Activated CD4-positive, alpha-beta T cell treated with anti-CD3 and anti-CD28 coated beads, Interleukin-2, amount 10 ng/mL, durations not matched to agents 24 days and 14 days (primary cell): ENCODE results near the gene CAMK2D. TPM values are rescaled to one million over a fixed set of nuclear protein-coding genes. Genes with fewer than 3 reads are reported as not detected.

Source experiments
- DNase-seq: peaks from one replicate; pipeline ENCODE4 v3.0.0; 2022
- H3K27ac Mint-ChIP-seq: one replicate; pipeline ENCODE4 v1.8.0; 2022; ENCODE audit warnings: mild to moderate bottlenecking, mixed read lengths
- H3K27me3 Mint-ChIP-seq: one replicate; pipeline ENCODE4 v1.8.0; 2022; ENCODE audit warnings: mixed read lengths
- H3K36me3 Mint-ChIP-seq: one replicate; pipeline ENCODE4 v1.8.0; 2022; ENCODE audit warnings: low read depth, mild to moderate bottlenecking, mixed read lengths
- H3K4me1 Mint-ChIP-seq: one replicate; pipeline ENCODE4 v1.8.0; 2021; ENCODE audit warnings: mixed read lengths
- H3K4me3 Mint-ChIP-seq: one replicate; pipeline ENCODE4 v1.8.0; 2022; ENCODE audit warnings: mild to moderate bottlenecking, moderate library complexity, mixed read lengths
- H3K9me3 Mint-ChIP-seq: one replicate; pipeline ENCODE4 v1.8.0; 2021; ENCODE audit warnings: mixed read lengths
- intact Hi-C: fragments of 100-400 bp; cut with micrococcal nuclease; formaldehyde crosslinking; loops from one replicate; pipeline ENCODE4 v1.15.1; 2023
- total RNA-seq: library from RNA; stranded (reverse); gene quantifications from 2 replicates; pipeline ENCODE4 v1.2.3, GENCODE V29; 2022

CAMK2D gene
- total RNA-seq, 1 donor from 2014 or later: 69.3 TPM

GRCh38 chr4:113607147-113607720 is 154.3 kb downstream of the CAMK2D start:
- peaks cover 15% of the 10 kb centered on the region for H3K9me3 Mint-ChIP-seq
- no peak for DNase-seq
- no peaks in the 10 kb centered on the region for H3K27me3 Mint-ChIP-seq
- H3K4me1 Mint-ChIP-seq: peaks cover 18% of the 10 kb centered on the region
- intact Hi-C loops: no loop called here
- peaks cover 60% of the 10 kb centered on the region for H3K36me3 Mint-ChIP-seq
- H3K4me3 Mint-ChIP-seq: no peak overlapping the region
- peak overlapping the region; percentile 35 for H3K27ac Mint-ChIP-seq

- intact Hi-C loops: no loop called here
- no peak overlapping the region for H3K27ac Mint-ChIP-seq
- no peak for DNase-seq
- H3K27me3 Mint-ChIP-seq: no peaks in the 10 kb centered on the region
- peaks cover 21% of the 10 kb centered on the region for H3K4me1 Mint-ChIP-seq
- peaks cover 15% of the 10 kb centered on the region for H3K9me3 Mint-ChIP-seq
- H3K36me3 Mint-ChIP-seq: peaks cover 55% of the 10 kb centered on the region
- no peak overlapping the region for H3K4me3 Mint-ChIP-seq
Measured at GRCh38 chr4:113604955-113605354, 156.6 kb downstream of the CAMK2D start.

GRCh38 chr4:113603911-113604310 is 157.6 kb downstream of the CAMK2D start:
- no peak for DNase-seq
- Mint-ChIP-seq H3K27me3 (no peaks in the 10 kb centered on the region), H3K4me1 (peaks cover 25% of the 10 kb centered on the region), H3K4me3 (no peak overlapping the region), H3K36me3 (peaks cover 51% of the 10 kb centered on the region), H3K27ac (no peak overlapping the region), H3K9me3 (peaks cover 15% of the 10 kb centered on the region)
- intact Hi-C loops: no loop called here

GRCh38 chr4:113602646-113603228 is 158.8 kb downstream of the CAMK2D start:
- Mint-ChIP-seq H3K9me3 (peaks cover 11% of the 10 kb centered on the region), H3K4me3 (no peak overlapping the region), H3K4me1 (peaks cover 21% of the 10 kb centered on the region), H3K27ac (no peak overlapping the region), H3K36me3 (peaks cover 52% of the 10 kb centered on the region), H3K27me3 (no peaks in the 10 kb centered on the region)
- DNase-seq: no peak
- intact Hi-C loops: no loop called here

- intact Hi-C loops: no loop called here
- Mint-ChIP-seq H3K27ac (no peak overlapping the region), H3K4me3 (no peak overlapping the region), H3K36me3 (peaks cover 47% of the 10 kb centered on the region), H3K4me1 (peaks cover 17% of the 10 kb centered on the region), H3K9me3 (peaks cover 5% of the 10 kb centered on the region), H3K27me3 (no peaks in the 10 kb centered on the region)
- no peak for DNase-seq
Measured at GRCh38 chr4:113601636-113602035, 159.9 kb downstream of the CAMK2D start.

GRCh38 chr4:113596396-113596795 is 165.1 kb downstream of the CAMK2D start:
- Mint-ChIP-seq H3K9me3 (peaks cover 7% of the 10 kb centered on the region), H3K4me3 (no peak overlapping the region), H3K27ac (no peak overlapping the region), H3K4me1 (peaks cover 43% of the 10 kb centered on the region), H3K27me3 (no peaks in the 10 kb centered on the region), H3K36me3 (peaks cover 61% of the 10 kb centered on the region)
- intact Hi-C loops: no loop called here
- no peak for DNase-seq

- H3K4me1 Mint-ChIP-seq: peaks cover 43% of the 10 kb centered on the region
- no peak for DNase-seq
- intact Hi-C loops: no loop called here
- H3K9me3 Mint-ChIP-seq: peaks cover 8% of the 10 kb centered on the region
- H3K4me3 Mint-ChIP-seq: no peak overlapping the region
- peak overlapping the region; percentile 39 for H3K27ac Mint-ChIP-seq
- no peaks in the 10 kb centered on the region for H3K27me3 Mint-ChIP-seq
- H3K36me3 Mint-ChIP-seq: peaks cover 60% of the 10 kb centered on the region
Measured at GRCh38 chr4:113594231-113594556, 167.3 kb downstream of the CAMK2D start.

DNA sequence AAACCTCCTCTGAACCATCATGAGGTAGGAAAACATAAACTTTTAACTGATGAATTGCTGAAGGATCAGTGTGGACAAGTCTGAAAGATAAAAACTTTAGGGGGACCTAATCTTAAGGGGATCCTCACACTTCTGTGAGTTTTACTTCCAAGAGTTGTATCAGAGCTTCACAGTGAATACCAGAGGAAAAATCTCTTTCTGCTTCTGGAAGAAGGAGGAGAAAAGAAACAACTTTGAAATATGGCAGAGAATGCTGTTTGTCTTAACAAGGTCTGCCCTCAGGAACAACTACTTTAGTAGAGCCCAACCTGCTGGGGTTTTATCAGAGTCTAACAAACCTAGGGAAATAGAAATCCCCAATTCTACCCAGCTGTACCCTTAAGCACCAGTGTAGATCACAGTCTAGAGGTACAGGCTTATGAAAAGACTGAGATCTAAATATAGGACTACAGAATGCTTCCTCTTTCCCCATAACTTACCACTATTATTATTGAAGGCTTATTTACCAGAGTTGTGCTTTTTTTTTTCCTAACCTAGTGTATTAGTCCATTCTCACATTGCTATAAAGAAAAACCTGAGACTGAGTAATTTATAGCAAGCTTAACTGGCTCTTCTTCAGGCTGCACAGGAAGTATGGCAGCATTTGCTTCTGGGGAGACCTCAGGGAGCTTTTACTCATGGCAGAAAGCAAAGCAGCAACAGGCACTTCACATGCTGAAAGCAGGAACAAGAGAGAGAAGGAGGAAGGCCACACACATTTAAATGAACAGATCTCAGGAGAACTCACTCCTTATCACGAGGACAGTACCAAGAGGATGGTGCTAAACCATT is 167.9 kb downstream of the CAMK2D start:
- Mint-ChIP-seq H3K9me3 (peaks cover 8% of the 10 kb centered on the region), H3K27me3 (no peaks in the 10 kb centered on the region), H3K36me3 (peaks cover 63% of the 10 kb centered on the region), H3K4me3 (no peak overlapping the region), H3K27ac (peak overlapping the region; percentile 39), H3K4me1 (peaks cover 48% of the 10 kb centered on the region)
- intact Hi-C loops: no loop called here
- DNase-seq: no peak

- H3K36me3 Mint-ChIP-seq: peaks cover 53% of the 10 kb centered on the region
- H3K4me1 Mint-ChIP-seq: peaks cover 44% of the 10 kb centered on the region
- no peaks in the 10 kb centered on the region for H3K27me3 Mint-ChIP-seq
- no peak overlapping the region for H3K27ac Mint-ChIP-seq
- DNase-seq: no peak
- intact Hi-C loops: no loop called here
- no peak overlapping the region for H3K4me3 Mint-ChIP-seq
- H3K9me3 Mint-ChIP-seq: peaks cover 8% of the 10 kb centered on the region
Measured at GRCh38 chr4:113591982-113592381, 169.6 kb downstream of the CAMK2D start.

DNA sequence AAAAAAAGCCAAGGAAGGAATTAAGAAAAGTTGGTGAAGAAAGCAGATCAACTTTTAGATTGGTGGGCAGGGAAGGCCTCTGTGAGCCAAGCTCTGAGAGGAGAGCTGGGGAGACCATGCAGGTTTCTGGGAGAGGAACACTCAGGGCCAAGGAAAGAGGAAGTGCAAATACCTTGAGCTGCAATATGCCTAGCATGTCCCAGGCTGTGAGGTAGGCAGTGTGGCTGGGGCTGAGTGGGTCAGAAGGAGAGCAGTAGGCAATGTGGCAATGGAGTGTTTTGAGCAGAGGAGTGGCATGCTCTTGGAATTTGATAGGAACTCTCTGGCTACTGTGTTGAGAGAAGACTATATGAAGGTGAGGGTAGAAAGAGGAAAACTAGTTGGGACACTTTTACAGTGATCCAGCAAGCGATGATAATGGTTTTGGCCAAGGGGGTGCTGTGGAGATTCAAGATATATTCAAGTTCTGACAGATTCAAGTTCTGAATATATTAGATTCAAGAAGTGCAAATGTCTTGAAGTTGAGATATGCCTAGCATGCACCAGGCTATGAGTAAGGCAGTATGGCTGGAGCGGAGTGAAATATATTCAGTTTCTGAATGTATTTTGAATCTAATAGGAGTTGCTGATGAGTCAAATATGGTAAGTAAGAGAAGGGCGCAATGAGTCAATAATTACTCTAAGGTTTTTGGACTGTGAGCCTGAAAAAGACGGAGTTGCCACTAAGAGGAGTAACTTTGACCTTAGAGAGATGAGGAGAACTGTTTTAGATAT is 172.5 kb downstream of the CAMK2D start:
- Mint-ChIP-seq H3K27ac (no peak overlapping the region), H3K4me3 (no peak overlapping the region), H3K36me3 (peaks cover 38% of the 10 kb centered on the region), H3K4me1 (peaks cover 34% of the 10 kb centered on the region), H3K27me3 (no peaks in the 10 kb centered on the region), H3K9me3 (peaks cover 5% of the 10 kb centered on the region)
- intact Hi-C loops: loop anchor here (5.0 kb wide), 1 partner anchor 33 kb away; no protein-coding TSS in a partner anchor
- DNase-seq: no peak

GRCh38 chr4:113587640-113588275 is 173.8 kb downstream of the CAMK2D start:
- H3K27me3 Mint-ChIP-seq: no peaks in the 10 kb centered on the region
- intact Hi-C loops: loop anchor here (5.0 kb wide), 1 partner anchor 35 kb away; no protein-coding TSS in a partner anchor

DNA sequence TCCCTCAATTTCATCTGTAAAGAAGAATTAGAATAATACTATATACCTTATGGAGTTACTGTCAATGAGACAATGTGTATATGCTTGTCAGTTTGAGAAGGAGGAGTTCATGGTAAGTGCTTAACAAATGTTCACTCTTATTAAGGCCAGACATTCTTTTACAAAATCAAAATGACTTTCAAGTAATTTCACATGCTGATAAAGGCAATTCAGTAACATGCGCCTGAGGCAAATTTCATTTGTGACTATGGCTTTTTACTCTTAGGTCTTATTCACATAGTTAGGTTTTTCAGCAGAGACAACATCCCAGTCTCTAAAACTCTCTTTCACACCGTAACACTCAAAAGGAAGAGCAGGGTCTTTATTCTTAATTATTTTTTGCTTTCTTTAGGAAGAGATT is 174.4 kb downstream of the CAMK2D start:
- DNase-seq: no peak
- intact Hi-C loops: loop anchor here (5.0 kb wide), 1 partner anchor 35 kb away; no protein-coding TSS in a partner anchor
- Mint-ChIP-seq H3K27me3 (no peaks in the 10 kb centered on the region), H3K4me3 (no peak overlapping the region), H3K9me3 (peaks cover 5% of the 10 kb centered on the region), H3K4me1 (peaks cover 28% of the 10 kb centered on the region), H3K27ac (no peak overlapping the region), H3K36me3 (peaks cover 31% of the 10 kb centered on the region)

More at GRCh38 chr4:113587640-113588275, 173.8 kb downstream of the CAMK2D start:
- Mint-ChIP-seq H3K4me3 (no peak overlapping the region), H3K27ac (no peak overlapping the region), H3K36me3 (peaks cover 30% of the 10 kb centered on the region), H3K9me3 (peaks cover 5% of the 10 kb centered on the region), H3K4me1 (peaks cover 29% of the 10 kb centered on the region)
- no peak for DNase-seq

- no peak overlapping the region for H3K4me3 Mint-ChIP-seq
- H3K4me1 Mint-ChIP-seq: peaks cover 23% of the 10 kb centered on the region
- H3K36me3 Mint-ChIP-seq: peaks cover 27% of the 10 kb centered on the region
- intact Hi-C loops: loop anchor here (5.0 kb wide), 1 partner anchor 36 kb away; no protein-coding TSS in a partner anchor
- no peaks in the 10 kb centered on the region for H3K27me3 Mint-ChIP-seq
- no peak overlapping the region for H3K27ac Mint-ChIP-seq
- no peak for DNase-seq
- no peaks in the 10 kb centered on the region for H3K9me3 Mint-ChIP-seq
Measured at GRCh38 chr4:113586072-113586471, 175.5 kb downstream of the CAMK2D start.
